ENCODE data around the gene GFPT1.

GRCh38 chr2:69322631-69323030 lies 64.4 kb downstream of the GFPT1 start:
- TF ChIP-seq CTCF (conservative IDR thresholded peaks at IDR 0.05; ENCODE audit: low read depth in 2 of 2), result no peak
- TF ChIP-seq ZNF331 (CRISPR knock-in tag; IDR thresholded peaks at IDR 0.05; ENCODE audit: low read depth), result no peak
- TF ChIP-seq REST (IDR thresholded peaks at IDR 0.05; ENCODE audit: unreplicated experiment), result no peak
- no peak for TF ChIP-seq EZH2 (IDR thresholded peaks at IDR 0.05; ENCODE audit: low read depth, unreplicated experiment)
- TF ChIP-seq POLR2AphosphoS5 (IDR thresholded peaks at IDR 0.05; ENCODE audit: low read depth), result no peak
- no peak for TF ChIP-seq EZH2phosphoT487 (IDR thresholded peaks at IDR 0.05; ENCODE audit: unreplicated experiment)

Measured in GM23338 (cell line).